B cell (primary cell): ENCODE measurements around the gene BDH1. TPM values are rescaled to one million over a fixed set of nuclear protein-coding genes. Genes with fewer than 3 reads are reported as not detected.

ENCODE experiments used
- ATAC-seq: fragments of 200-7000 bp; cut with Tn5 transposase; one replicate; pipeline ENCODE4 v1.10.0; 2021; ENCODE audit warnings: low read depth, mild to moderate bottlenecking, moderate number of reproducible peaks, moderate library complexity
- CTCF ChIA-PET: fragments of 350-600 bp; sonication (Branson Sonifier 250); formaldehyde crosslinking; loops from one replicate; lab custom pipeline; 2021; ENCODE audit warnings: antibody characterized with exemption, inconsistent platforms; lab: Charles Lee
- POLR2A ChIA-PET: fragments of 350-600 bp; sonication (Branson Sonifier 250); formaldehyde crosslinking; loops from one replicate; lab custom pipeline; 2021; ENCODE audit warnings: antibody characterized with exemption; lab: Charles Lee
- DNase-seq: peaks from one replicate; pipeline ENCODE4 v3.0.0; 2013
- H2AFZ ChIP-seq: 2 replicates; pipeline ENCODE4 v1.6.1; 2012; ENCODE audit warnings: mild to moderate bottlenecking, low read depth, low read length; ENCODE audit not compliant: insufficient read depth, poor library complexity, severe bottlenecking
- H3K27ac ChIP-seq, 2 donors: 1 replicate in 1 of 2; 2 replicates in 1 of 2; pipeline ENCODE4 v1.5.1; 2012 to 2013; ENCODE audit warnings: low read length in 2 of 2, mild to moderate bottlenecking in 2 of 2, moderate library complexity in 1 of 2
- H3K27me3 ChIP-seq, 4 experiments: fragments of 200-600 bp in 1 of 4; sonication (generic) in 1 of 4; replicated peaks in 1 of 4; 1 replicate in 2 of 4; 2 replicates in 2 of 4; pipeline versions ENCODE4 v1.6.1 to v1.7.0; 2013 to 2016; ENCODE audit warnings: low read length in 3 of 4, mild to moderate bottlenecking in 2 of 4, mixed read lengths in 1 of 4, moderate library complexity in 1 of 4; ENCODE audit not compliant: insufficient read depth in 4 of 4, control insufficient read depth in 3 of 4; ENCODE audit errors: control extremely low read depth in 1 of 4
- H3K36me3 ChIP-seq, 2 experiments: replicated peaks in 1 of 2; 1 replicate in 1 of 2; 2 replicates in 1 of 2; pipeline versions ENCODE4 v1.6.1 to v1.7.1; 2013; ENCODE audit warnings: low read length in 1 of 2; ENCODE audit not compliant: insufficient read depth in 2 of 2, control insufficient read depth in 1 of 2; ENCODE audit errors: control extremely low read depth in 1 of 2, extremely low read depth in 1 of 2
- H3K4me1 ChIP-seq, 2 donors: fragments of 200-600 bp in 1 of 2; sonication (generic) in 1 of 2; 1 replicate in 1 of 2; 2 replicates in 1 of 2; pipeline versions ENCODE4 v1.5.1 to v1.6.1; 2013 to 2017; ENCODE audit warnings: low read length in 2 of 2; ENCODE audit not compliant: control insufficient read depth in 2 of 2, insufficient read depth in 2 of 2
- H3K4me2 ChIP-seq: replicated peaks from 2 replicates; pipeline ENCODE3; 2012; ENCODE audit warnings: mild to moderate bottlenecking, low read depth, low read length; ENCODE audit not compliant: poor library complexity, severe bottlenecking
- H3K4me3 ChIP-seq, 5 experiments: fragments of 200-600 bp in 1 of 5; sonication (generic) in 1 of 5; 1 replicate in 3 of 5; 2 replicates in 2 of 5; pipeline versions ENCODE4 v1.5.1 to v1.7.0; 2011 to 2016; ENCODE audit warnings: low read length in 4 of 5, mild to moderate bottlenecking in 4 of 5, low read depth in 2 of 5, control low read depth in 1 of 5, moderate library complexity in 1 of 5; ENCODE audit not compliant: insufficient read depth in 1 of 5; ENCODE audit errors: control extremely low read depth in 1 of 5, extremely low read depth in 1 of 5
- H3K79me2 ChIP-seq: fragments of 200-600 bp; sonication (generic); one replicate; pipeline ENCODE4 v1.6.0; 2016; ENCODE audit warnings: low read length; ENCODE audit not compliant: control insufficient read depth, insufficient read depth
- H3K9ac ChIP-seq: fragments of 200-600 bp; sonication (generic); 2 replicates; pipeline ENCODE4 v1.6.1; 2017; ENCODE audit warnings: mild to moderate bottlenecking, low read length, moderate library complexity
- H3K9me3 ChIP-seq, 3 donors: one replicate each; pipeline versions ENCODE4 v1.6.1 to v1.7.1; 2013; ENCODE audit warnings: low read length in 2 of 3; ENCODE audit not compliant: control insufficient read depth in 2 of 3, insufficient read depth in 1 of 3; ENCODE audit errors: control extremely low read depth in 1 of 3
- H4K20me1 ChIP-seq: 2 replicates; pipeline ENCODE4 v1.6.0; 2012; ENCODE audit warnings: mild to moderate bottlenecking, low read length; ENCODE audit not compliant: insufficient read depth, control insufficient read depth, poor library complexity, severe bottlenecking
- H3K27ac Mint-ChIP-seq: one replicate; pipeline ENCODE4 v1.8.0; 2021; ENCODE audit warnings: mixed read lengths
- H3K27me3 Mint-ChIP-seq: one replicate; pipeline ENCODE4 v1.8.0; 2021; ENCODE audit warnings: mixed read lengths
- H3K4me1 Mint-ChIP-seq: one replicate; pipeline ENCODE4 v1.8.0; 2021; ENCODE audit warnings: mixed read lengths
- H3K4me3 Mint-ChIP-seq: one replicate; pipeline ENCODE4 v1.8.0; 2021; ENCODE audit warnings: mixed read lengths
- H3K9me3 Mint-ChIP-seq: one replicate; pipeline ENCODE4 v1.8.0; 2022; ENCODE audit warnings: mixed read lengths; ENCODE audit not compliant: insufficient read depth
- CTCF ChIP-seq: fragments of 200-600 bp; IDR thresholded peaks from one replicate; pipeline ENCODE4 v1.8.0; 2022; ENCODE audit warnings: antibody characterized with exemption, mild to moderate bottlenecking
- EZH2 ChIP-seq: IDR thresholded peaks from 2 replicates; pipeline ENCODE4 v1.6.1; 2012; ENCODE audit warnings: borderline replicate concordance, low read depth, mild to moderate bottlenecking, moderate library complexity, low read length; ENCODE audit not compliant: insufficient read depth, poor library complexity, severe bottlenecking
- WGBS: methylation state at CpG from one replicate; pipeline ENCODE4 v1.1.5; 2013; ENCODE audit warnings: missing lambda C conversion rate; ENCODE audit not compliant: insufficient coverage; 5-methylcytosine and 5-hydroxymethylcytosine counted together
- intact Hi-C: fragments of 100-400 bp; cut with micrococcal nuclease; formaldehyde crosslinking; loops from one replicate; pipeline ENCODE4 v1.10.0; 2022
- polyA plus RNA-seq: library from polyadenylated mRNA; depleted of rRNA; stranded (reverse); fragments of >200 nt; gene quantifications from 2 replicates; pipeline ENCODE4 v1.2.3, GENCODE V29; 2012
- total RNA-seq, 2 donors: library from RNA; stranded (reverse); fragments of 120-200 nt in 1 of 2; gene quantifications; 1 replicate in 1 of 2; 2 replicates in 1 of 2; pipeline versions ENCODE4 v1.2.3 to v1.2.4, GENCODE V29; 2013 to 2022

The BDH1 gene
- total and polyA plus RNA-seq, 2 donors (not counting 1 experiment from before 2014, with no cell fraction given) = 21.1 to 59.3 TPM

DNA sequence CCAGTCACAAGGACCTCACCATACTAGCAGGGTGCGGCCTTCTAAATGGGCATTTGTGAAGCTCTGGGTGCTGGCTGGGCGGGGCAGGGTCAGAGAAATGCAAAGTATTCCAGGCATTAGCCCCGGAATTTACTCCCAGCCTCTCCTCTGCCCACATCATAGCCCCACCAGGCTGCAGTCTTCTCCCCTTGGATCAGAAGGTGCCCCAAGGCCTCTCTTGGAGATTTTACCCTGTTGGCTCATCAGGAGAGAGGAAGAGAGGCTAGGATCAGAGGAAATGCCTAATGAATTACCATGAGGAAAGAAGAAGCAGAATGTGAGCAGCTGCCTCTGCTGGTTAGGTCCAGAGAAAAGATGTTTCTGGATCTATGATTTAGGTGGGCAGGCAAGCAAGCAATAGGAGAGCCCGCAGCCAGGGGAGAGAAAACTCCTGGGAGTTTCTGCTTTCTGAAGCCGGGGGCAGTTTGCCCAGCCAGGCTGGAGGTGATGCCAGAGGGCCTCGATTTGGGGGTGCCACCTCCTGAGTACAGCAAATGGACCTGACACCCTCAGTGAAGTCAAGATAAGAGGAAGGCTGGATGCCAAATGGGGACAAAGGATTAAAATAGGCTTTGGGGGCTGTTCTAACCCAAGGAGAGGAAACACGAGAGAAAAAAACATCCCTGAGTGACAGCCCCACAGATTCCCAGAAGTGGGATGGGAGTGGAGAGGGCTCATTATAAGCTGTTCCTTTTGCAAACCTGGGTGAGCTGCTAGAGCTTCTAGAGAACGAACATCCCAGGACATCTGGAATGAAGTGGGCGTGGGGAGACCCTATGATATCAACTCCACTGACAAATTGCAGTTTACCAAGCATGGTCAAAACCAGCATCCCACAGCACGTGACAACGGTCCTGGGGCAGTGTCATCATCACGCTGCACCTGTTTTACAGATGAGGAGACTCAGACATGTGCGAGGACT lies 65.4 kb downstream of the BDH1 start:
- no peak for TF ChIP-seq CTCF
- no peak for TF ChIP-seq EZH2
- 87% methylated on average over 9 of the region's 13 CpGs for WGBS
- DNase-seq (no peak), ATAC-seq (no peak)
- CTCF ChIA-PET = no interaction called here
- no peak overlapping the region for H3K9ac ChIP-seq
- H3K27ac ChIP-seq = no peak overlapping the region
- H3K4me1 ChIP-seq = peaks cover 0 to 2% of the 10 kb centered on the region in 2 donors
- POLR2A ChIA-PET = no interaction called here
- no peaks in the 10 kb centered on the region for H3K79me2 ChIP-seq
- peaks cover 22% of the 10 kb centered on the region for H3K27me3 Mint-ChIP-seq
- H4K20me1 ChIP-seq = no peaks in the 10 kb centered on the region
- H2AFZ ChIP-seq = no peak overlapping the region
- H3K9me3 ChIP-seq = no peaks in the 10 kb centered on the region
- H3K4me2 ChIP-seq = no peak overlapping the region
- no peaks in the 10 kb centered on the region for H3K36me3 ChIP-seq
- H3K4me1 Mint-ChIP-seq = peaks cover 2% of the 10 kb centered on the region
- intact Hi-C loops = no loop called here
- peaks cover 0 to 5% (median 0%) of the 10 kb centered on the region in 4 experiments for H3K27me3 ChIP-seq
- H3K27ac Mint-ChIP-seq = no peak overlapping the region
- no peak overlapping the region for H3K4me3 Mint-ChIP-seq
- H3K9me3 Mint-ChIP-seq = no peaks in the 10 kb centered on the region
- no peak overlapping the region for H3K4me3 ChIP-seq

DNA sequence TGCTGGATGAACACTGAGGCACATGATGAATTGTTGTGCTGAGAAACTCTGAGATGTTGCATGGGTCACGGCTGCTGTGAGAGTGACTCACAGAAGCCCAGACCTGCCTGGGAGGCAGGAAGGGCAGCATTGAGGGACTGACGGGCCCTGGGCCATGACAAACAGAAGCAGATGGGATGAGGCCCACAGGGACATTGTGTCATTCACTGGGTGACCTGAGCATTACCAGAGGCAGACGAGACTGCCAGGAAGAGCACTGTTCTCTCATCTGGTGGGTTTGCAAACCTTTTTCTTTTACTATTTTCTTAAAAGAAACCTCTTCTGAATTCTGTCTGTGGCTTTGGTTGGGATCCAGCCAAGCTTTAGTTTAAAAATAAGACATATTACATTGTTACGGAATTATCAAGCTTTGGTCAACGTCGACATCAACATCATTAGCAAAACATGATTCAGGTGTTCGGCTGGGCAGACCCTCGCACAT lies 67.8 kb downstream of the BDH1 start:
- no peak overlapping the region for H3K4me2 ChIP-seq
- Mint-ChIP-seq H3K4me1 (no peaks in the 10 kb centered on the region), H3K27me3 (peaks cover 10% of the 10 kb centered on the region), H3K27ac (no peak overlapping the region), H3K9me3 (no peaks in the 10 kb centered on the region), H3K4me3 (no peak overlapping the region)
- H4K20me1 ChIP-seq = no peaks in the 10 kb centered on the region
- ChIA-PET CTCF (no interaction called here), POLR2A (no interaction called here)
- intact Hi-C loops = no loop called here
- TF ChIP-seq EZH2 (no peak), CTCF (no peak)
- no peak overlapping the region for H3K9ac ChIP-seq
- no peaks in the 10 kb centered on the region for H3K4me1 ChIP-seq
- ATAC-seq = no peak
- H3K9me3 ChIP-seq = no peaks in the 10 kb centered on the region
- H3K27me3 ChIP-seq = peaks cover 0 to 2% (median 0%) of the 10 kb centered on the region in 4 experiments
- no peak for DNase-seq
- no peak overlapping the region for H2AFZ ChIP-seq
- 93% methylated on average over 2 of the region's 8 CpGs for WGBS
- H3K79me2 ChIP-seq = no peaks in the 10 kb centered on the region
- H3K27ac ChIP-seq = no peak overlapping the region
- H3K36me3 ChIP-seq = no peaks in the 10 kb centered on the region
- no peak overlapping the region for H3K4me3 ChIP-seq
